Osteocyte (in vitro differentiated cells): ENCODE data around the gene DNAJC6. TPM values are rescaled to one million over a fixed set of nuclear protein-coding genes. Genes with fewer than 3 reads are reported as not detected.

ENCODE experiments used
- DNase-seq: peaks from one replicate; pipeline ENCODE4 v3.0.0; 2021; ENCODE audit warnings: mixed read lengths; ENCODE audit not compliant: unreplicated experiment; ENCODE audit errors: extremely low spot score
- H3K27ac Mint-ChIP-seq: one replicate; pipeline ENCODE4 v1.8.0; 2021; ENCODE audit warnings: mild to moderate bottlenecking, mixed read lengths; ENCODE audit not compliant: unreplicated experiment
- H3K27me3 Mint-ChIP-seq: one replicate; pipeline ENCODE4 v1.8.0; 2021; ENCODE audit warnings: mixed read lengths; ENCODE audit not compliant: unreplicated experiment
- H3K36me3 Mint-ChIP-seq: one replicate; pipeline ENCODE4 v1.8.0; 2021; ENCODE audit warnings: mixed read lengths; ENCODE audit not compliant: unreplicated experiment
- H3K4me1 Mint-ChIP-seq: one replicate; pipeline ENCODE4 v1.8.0; 2021; ENCODE audit warnings: mixed read lengths; ENCODE audit not compliant: unreplicated experiment
- H3K4me3 Mint-ChIP-seq: one replicate; pipeline ENCODE4 v1.8.0; 2021; ENCODE audit warnings: mild to moderate bottlenecking, moderate library complexity, mixed read lengths; ENCODE audit not compliant: unreplicated experiment
- H3K9me3 Mint-ChIP-seq: one replicate; pipeline ENCODE4 v1.8.0; 2021; ENCODE audit warnings: mixed read lengths; ENCODE audit not compliant: unreplicated experiment
- total RNA-seq: library from RNA; stranded (reverse); gene quantifications from 2 replicates; pipeline ENCODE4 v1.2.1, GENCODE V29; 2021
- TF ChIP-seq, protein P1 (sequence below): fragments of 200-600 bp; sonication (generic); IDR thresholded peaks from 2 replicates; pipeline ENCODE4 v1.5.0; 2021; ENCODE audit warnings: antibody characterized with exemption, mild to moderate bottlenecking, moderate library complexity

DNAJC6 gene
- total RNA-seq, 1 donor from 2014 or later, result 50.8 TPM

DNA sequence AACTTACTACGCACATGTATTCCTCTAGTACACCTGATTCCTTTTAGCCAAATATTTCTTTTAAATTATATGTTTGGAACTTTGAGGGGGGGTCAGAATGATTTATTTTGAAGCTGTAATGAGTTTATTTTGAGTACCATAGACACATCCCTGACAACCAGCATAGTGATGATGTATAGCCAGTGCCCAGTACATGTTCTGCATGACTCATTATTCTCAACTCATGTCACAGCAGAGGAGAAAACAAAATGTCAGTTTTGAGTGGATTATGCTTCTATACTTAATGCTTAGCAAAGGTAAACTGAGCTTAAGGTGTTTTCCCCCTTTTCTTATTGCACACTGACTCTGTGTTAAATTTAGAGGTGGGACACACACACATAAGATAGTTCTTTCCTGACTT lies 88.7 kb downstream of the DNAJC6 start:
- Mint-ChIP-seq H3K36me3 (peaks cover 65% of the 10 kb centered on the region), H3K27me3 (no peaks in the 10 kb centered on the region), H3K4me1 (peaks cover 8% of the 10 kb centered on the region), H3K4me3 (no peak overlapping the region), H3K9me3 (no peaks in the 10 kb centered on the region), H3K27ac (peak overlapping the region; percentile 2)
- no peak for DNase-seq
- TF ChIP-seq, protein P1, sequence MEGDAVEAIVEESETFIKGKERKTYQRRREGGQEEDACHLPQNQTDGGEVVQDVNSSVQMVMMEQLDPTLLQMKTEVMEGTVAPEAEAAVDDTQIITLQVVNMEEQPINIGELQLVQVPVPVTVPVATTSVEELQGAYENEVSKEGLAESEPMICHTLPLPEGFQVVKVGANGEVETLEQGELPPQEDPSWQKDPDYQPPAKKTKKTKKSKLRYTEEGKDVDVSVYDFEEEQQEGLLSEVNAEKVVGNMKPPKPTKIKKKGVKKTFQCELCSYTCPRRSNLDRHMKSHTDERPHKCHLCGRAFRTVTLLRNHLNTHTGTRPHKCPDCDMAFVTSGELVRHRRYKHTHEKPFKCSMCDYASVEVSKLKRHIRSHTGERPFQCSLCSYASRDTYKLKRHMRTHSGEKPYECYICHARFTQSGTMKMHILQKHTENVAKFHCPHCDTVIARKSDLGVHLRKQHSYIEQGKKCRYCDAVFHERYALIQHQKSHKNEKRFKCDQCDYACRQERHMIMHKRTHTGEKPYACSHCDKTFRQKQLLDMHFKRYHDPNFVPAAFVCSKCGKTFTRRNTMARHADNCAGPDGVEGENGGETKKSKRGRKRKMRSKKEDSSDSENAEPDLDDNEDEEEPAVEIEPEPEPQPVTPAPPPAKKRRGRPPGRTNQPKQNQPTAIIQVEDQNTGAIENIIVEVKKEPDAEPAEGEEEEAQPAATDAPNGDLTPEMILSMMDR, result no peak

DNA sequence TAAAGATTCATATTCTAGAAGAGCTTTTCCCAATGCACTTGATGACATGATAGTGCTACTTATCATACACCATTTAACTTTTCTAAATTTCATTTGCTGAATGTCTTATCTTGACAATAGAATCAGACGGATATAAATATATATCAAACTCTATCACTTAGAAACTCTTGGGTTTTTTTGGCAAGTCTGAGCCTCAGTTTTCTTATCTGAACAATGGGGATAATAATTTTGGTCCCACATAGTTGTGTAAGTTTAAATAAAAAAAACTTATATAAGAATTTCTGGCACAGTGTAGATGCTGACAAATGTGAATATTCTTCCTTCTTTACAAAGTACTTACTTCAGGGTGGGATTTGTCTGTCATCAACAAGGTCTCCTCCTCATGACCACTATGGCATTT lies 89.7 kb downstream of the DNAJC6 start:
- no peak for DNase-seq
- Mint-ChIP-seq H3K36me3 (peaks cover 64% of the 10 kb centered on the region), H3K4me1 (peaks cover 2% of the 10 kb centered on the region), H3K27ac (no peak overlapping the region), H3K27me3 (no peaks in the 10 kb centered on the region), H3K4me3 (no peak overlapping the region), H3K9me3 (no peaks in the 10 kb centered on the region)
- TF ChIP-seq, protein P1, result no peak

DNA sequence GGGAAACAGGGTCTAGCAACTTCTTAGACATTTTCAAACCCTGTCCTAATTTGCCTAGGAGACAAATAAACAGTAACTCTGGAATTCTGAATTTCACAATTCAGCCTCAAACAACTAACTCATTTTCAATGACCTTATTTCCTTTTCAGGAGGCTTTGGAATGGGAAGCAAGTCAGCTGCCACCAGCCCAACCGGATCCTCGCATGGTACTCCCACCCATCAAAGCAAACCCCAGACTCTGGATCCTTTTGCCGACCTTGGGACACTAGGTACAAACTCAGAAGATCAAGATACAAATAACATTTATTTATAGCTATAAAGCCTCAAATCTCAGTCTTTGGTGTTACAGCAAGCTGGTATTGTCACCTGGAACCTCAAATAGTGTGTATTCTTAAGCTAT lies 92.3 kb downstream of the DNAJC6 start:
- DNase-seq, result no peak
- peaks cover 60% of the 10 kb centered on the region for H3K36me3 Mint-ChIP-seq
- no peaks in the 10 kb centered on the region for H3K27me3 Mint-ChIP-seq
- no peaks in the 10 kb centered on the region for H3K4me1 Mint-ChIP-seq
- peak overlapping the region; percentile 32 for H3K27ac Mint-ChIP-seq
- no peak overlapping the region for H3K4me3 Mint-ChIP-seq
- TF ChIP-seq, protein P1, result no peak
- H3K9me3 Mint-ChIP-seq, result no peaks in the 10 kb centered on the region

DNA sequence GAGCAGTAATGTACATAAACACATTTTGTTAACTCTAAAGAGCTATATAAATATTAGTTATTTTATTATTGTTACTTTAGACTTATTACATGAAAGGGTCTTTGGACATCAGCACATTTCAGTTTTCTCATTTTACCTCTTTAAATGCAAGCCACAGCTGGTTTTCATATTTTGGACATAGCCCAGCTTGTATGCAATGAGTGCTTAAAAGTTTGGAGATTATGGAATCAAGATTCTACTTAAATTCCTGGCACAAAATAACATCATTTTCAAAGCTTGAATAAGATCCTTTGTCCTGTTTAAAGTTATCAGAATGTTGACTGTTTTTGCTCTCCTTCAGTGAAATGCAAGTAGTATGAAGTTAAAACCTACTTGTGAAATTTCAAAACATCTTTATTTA lies 95.6 kb downstream of the DNAJC6 start:
- H3K36me3 Mint-ChIP-seq, result peaks cover 67% of the 10 kb centered on the region
- H3K4me3 Mint-ChIP-seq, result no peak overlapping the region
- no peak overlapping the region for H3K27ac Mint-ChIP-seq
- peaks cover 12% of the 10 kb centered on the region for H3K4me1 Mint-ChIP-seq
- H3K9me3 Mint-ChIP-seq, result no peaks in the 10 kb centered on the region
- TF ChIP-seq, protein P1, result no peak
- no peak for DNase-seq
- H3K27me3 Mint-ChIP-seq, result no peaks in the 10 kb centered on the region

DNA sequence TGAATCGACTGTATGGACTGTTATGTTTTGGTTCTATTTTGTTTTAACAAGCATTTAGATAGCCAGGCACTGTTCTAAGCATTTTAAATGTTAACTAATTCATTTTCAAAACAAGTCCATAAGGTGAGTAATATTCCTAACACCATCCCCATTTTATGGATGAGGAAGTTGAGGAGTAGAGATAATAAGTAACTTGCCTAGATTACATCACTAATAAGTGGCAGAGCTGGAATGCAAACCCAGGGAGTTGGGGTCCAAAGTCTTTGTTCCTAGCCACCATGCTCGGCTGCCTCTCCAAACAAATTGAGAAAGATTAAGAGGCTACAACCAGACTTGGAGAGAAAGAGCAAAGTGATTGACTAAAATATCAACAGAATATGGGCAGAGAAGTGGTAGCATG lies 98.5 kb downstream of the DNAJC6 start:
- H3K27ac Mint-ChIP-seq, result no peak overlapping the region
- peaks cover 67% of the 10 kb centered on the region for H3K36me3 Mint-ChIP-seq
- H3K4me1 Mint-ChIP-seq, result peaks cover 12% of the 10 kb centered on the region
- no peak for DNase-seq
- TF ChIP-seq, protein P1, result no peak
- no peak overlapping the region for H3K4me3 Mint-ChIP-seq
- H3K9me3 Mint-ChIP-seq, result no peaks in the 10 kb centered on the region
- H3K27me3 Mint-ChIP-seq, result no peaks in the 10 kb centered on the region
